GOT3 (cell line): ENCODE results near the gene CYP27B1.

Experiments used
- DNase-seq: peaks from one replicate; lab custom pipeline; 2025; ENCODE audit warnings: mixed read lengths; lab: John Stamatoyannopoulos, UW

Gene CYP27B1

GRCh38 chr12:57765698-57766463 lies 997 bp downstream of the CYP27B1 start:
- DNase-seq: peak; percentile 98

DNA sequence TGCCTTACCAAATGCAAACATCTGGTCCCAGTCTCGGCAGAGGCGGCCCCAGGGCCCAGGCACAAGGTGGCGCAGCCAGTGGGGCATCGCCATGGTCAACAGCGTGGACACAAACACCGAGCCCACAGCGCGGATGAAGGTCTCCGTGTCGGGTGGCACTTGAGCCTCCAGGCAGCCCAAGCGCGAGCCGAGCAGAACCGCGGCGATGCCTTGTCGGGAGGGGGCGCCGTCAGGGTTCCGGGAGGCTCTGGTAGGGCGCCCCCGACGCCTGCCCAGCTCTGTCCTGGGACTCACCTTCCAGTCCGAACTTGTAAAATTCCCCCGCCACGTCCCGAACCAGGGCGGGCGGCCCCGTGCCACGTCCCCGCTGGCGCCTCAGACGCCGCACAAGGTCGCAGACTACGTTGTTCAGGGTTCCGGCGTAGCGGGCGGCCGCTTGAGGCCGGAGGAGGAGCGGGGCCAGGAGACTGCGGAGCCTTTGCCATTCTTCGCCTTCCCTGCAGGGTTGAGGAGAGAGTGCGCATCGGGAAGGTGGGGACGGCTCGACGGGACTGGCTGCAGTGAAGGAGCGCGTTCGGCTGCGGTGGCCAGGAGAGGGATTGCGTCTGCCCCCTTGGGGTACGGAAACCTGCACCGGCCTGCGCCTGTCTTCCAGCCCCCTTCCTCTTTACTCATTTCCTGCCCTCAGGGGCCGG lies 1.7 kb downstream of the CYP27B1 start:
- peak; percentile 100 for DNase-seq

GRCh38 chr12:57764662-57765002 lies 2.2 kb downstream of the CYP27B1 start:
- no peak for DNase-seq

- no peak for DNase-seq
Measured at GRCh38 chr12:57763881-57764661, 2.8 kb downstream of the CYP27B1 start.

GRCh38 chr12:57762463-57762862 lies 4.4 kb downstream of the CYP27B1 start:
- DNase-seq: no peak

DNA sequence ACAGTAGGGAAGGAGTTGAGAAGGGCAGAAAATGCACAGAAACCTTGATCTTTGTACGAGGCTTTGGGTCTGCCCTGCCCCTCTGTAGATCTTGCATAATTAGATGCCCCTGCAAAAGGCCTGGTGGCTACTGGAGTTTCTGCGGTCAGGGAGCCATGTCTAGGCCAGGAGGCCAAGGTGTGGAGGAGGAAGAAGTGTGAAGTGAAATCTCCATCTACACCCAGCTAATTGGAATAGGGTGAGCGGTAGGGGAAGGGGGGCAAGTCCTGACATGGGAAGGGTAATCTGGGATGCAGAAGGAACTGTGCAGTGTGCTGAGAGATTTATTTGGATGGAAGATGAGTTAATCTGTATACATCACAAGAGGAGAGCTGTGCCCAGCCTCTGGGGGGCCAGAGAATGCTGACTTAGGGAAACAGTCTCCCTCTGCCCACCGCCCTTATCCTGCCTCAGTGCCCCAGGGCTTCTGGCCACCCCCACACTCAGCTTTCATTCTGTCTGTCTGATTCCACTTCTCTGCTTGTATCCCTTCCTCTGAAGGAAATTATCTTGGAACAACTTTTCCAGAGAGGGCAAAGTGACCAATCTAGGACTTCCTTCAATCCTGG lies 5.4 kb downstream of the CYP27B1 start:
- no peak for DNase-seq

GRCh38 chr12:57760347-57760982 lies 6.4 kb downstream of the CYP27B1 start:
- DNase-seq: no peak

DNA sequence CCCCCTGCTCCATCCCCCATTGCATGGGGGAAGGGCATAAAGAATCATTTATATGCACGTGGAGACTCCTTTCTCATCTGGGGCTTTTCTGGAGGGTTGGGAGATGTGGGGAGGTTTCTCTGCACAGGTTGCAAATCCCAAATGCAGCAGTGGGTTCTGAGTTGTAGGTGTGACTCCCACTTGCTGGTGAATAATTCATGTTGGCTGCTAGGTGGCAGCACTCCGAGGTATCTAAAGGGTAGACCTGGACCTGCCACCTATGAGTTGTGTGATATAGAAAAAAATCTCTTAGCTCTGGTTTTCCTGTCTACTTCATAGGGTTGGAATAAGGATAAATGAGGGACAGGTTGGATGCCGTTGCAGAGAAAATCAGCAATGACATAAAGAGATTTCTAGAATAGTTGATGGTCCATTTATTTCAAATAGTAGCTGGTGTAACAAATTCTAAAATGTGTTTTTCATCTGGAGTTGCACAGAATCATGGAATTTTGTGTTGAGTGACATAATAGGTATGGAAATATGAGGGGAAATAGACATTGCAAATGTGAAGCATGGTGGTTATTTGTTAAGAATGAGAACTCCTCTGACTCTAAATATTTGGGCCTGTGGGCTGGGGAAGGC lies 7.4 kb downstream of the CYP27B1 start:
- no peak for DNase-seq

DNA sequence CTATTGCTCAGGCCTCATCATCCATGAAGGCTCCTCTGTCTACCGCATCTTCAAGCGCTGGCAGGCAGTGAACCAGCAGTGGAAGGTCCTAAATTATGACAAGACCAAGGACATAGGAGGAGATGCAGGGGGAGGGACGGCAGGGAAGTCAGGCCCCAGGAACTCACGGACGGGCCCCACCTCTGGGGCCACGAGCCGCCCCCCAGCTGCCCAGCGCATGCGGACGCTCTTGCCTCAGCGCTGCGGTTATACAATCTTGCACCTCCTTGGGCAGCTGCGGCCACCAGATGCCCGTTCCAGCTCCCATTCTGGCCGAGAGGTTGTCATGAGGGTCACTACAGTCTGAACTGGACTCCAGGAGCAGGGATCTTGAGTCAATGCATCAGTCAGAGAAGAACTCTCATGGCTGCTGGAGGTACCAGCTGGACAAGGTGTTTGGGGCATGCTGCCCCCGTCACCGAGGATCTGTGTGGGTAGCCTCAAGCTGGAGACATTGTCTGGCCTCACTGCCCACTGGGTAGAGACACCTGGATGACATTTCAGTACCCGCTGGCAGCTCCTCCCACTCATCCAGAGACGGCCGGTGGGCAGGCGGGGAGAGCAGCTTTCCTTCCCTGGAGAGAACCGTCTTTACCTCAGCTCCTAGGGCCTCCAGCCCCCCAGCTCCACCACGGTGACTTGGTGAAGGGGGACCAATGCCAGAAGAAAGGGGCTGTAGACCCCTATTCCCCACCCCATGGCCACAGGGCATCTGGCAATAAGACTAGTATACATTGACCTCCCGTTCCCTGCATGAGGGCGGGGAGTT lies 8.1 kb downstream of the CYP27B1 start:
- no peak for DNase-seq

DNA sequence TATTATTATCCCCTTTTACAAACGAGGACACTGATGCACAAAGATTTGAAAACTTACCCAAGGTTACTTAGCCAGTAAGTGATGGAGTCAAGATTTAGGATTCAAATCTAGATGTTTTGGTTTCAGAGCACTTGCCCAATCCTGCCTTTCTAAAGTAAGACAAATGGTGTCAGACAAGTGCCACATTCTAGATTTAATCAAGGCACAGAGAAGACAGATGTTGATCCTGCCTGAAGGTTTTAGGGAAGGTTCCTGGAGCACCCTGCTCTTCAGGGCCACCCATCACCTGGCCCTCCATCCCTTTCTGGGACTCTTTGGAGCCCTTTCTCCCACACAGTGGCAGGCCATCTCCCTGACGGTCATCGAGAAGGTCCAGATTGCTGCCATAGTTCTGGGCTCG lies 9.1 kb downstream of the CYP27B1 start:
- no peak for DNase-seq

- no peak for DNase-seq
Measured at GRCh38 chr12:57756406-57757341, 10.2 kb downstream of the CYP27B1 start.

GRCh38 chr12:57755454-57756372 lies 11.2 kb downstream of the CYP27B1 start:
- no peak for DNase-seq

GRCh38 chr12:57755194-57755453 lies 11.8 kb downstream of the CYP27B1 start:
- DNase-seq: no peak

DNA sequence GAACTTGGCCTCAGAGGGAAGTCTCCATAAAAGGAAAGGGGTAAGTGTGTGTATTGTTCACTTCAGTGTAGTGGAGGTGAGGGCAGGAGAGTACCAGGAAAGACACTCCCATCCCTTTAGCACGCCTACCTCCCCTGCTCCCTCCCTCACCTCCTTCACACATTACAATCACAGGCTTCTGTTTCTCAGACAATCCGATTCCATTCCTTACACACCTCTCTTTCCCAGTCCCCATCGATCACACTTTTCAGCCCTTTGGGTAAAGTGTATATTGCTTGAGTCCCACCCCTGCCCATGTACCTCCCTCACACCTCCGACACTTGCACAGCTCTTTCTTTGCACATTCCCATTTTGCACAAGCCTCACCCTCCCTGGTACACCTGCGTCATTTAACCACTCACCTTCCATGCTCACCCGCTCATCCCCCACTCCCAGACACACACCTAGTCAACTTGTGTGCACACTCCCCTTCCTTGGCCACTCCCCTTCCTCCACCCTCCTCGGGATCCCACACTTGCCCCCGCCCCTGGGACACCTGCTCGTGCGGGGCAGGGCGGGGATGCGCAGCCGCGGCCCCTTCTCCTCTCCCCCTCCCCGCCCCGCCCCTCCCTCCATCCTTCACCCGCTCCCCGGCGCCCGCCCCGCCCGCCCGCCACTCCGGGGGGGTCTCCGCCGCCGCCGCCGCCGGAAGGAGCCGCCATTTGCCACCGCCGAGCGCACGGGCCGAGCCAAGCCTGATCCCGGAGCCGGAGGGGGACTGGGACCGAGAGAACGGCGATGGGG lies 12.3 kb downstream of the CYP27B1 start, which contains the start of gene MARCHF9:
Gene MARCHF9, plus strand, starts transcription at position 693 of the 783 bp plus-strand sequence. CDS start 426 bp downstream, outside the sequence.
- no peak for DNase-seq

DNA sequence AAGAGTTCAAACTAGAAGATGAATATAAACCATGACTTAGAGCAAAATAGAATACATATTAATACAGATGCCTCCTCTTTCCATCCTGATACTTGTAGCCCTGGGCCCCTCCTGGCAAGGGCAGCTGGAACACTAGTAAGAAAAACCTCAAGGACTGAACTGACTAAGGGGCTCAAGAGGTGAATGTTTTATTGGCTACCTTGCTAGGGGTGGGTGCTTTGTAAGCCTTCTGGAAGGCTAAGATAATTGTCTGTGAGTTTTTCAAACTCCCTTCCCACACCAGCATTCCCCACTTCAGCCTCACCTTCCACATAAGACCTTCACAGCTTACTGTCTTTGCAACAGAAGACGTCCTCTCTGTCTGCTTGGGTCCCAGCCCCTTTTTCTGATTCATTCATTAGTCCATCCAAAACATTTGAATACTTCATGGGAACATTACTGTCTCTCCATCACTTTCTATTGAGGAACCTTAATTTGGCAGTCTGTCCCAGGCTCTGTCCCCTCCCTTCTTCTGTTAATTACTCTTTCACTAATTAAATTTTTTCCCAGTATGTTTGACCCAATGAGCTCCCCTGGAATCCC lies 13.0 kb downstream of the CYP27B1 start:
- no peak for DNase-seq

DNA sequence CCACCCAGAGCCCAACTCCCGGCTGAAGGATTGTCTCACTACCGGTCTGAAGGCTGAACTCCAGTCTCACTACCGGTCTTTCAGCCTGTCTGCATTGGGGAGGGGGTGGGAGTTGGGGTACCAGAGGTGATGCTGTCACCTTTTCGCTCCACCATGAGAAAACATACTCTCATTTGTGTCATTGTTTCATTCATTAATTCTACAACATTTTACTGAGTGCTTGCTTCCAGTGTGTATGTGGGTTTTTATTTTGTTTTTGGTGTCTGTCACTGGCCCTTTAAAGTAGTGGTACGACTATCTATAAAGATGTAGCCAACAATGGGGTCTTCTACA lies 14.2 kb downstream of the CYP27B1 start:
- no peak for DNase-seq
